HG02610 (cell line): ENCODE measurements around the gene RMND5B.
A peak's percentile ranks its signal among the peaks of the same experiment; 100 is the strongest.
"Not testable (repeated sequence)": the region's sequence is repeated elsewhere in the genome, so short reads cannot be mapped to it uniquely, and the experiment has no call there.

ENCODE experiments used
- ATAC-seq: cut with Tn5 transposase; IDR thresholded peaks from one replicate; pipeline ENCODE4 v1.9.1; 2021; ENCODE audit warnings: mild to moderate bottlenecking, moderate library complexity; ENCODE audit not compliant: unreplicated experiment

Gene RMND5B

DNA sequence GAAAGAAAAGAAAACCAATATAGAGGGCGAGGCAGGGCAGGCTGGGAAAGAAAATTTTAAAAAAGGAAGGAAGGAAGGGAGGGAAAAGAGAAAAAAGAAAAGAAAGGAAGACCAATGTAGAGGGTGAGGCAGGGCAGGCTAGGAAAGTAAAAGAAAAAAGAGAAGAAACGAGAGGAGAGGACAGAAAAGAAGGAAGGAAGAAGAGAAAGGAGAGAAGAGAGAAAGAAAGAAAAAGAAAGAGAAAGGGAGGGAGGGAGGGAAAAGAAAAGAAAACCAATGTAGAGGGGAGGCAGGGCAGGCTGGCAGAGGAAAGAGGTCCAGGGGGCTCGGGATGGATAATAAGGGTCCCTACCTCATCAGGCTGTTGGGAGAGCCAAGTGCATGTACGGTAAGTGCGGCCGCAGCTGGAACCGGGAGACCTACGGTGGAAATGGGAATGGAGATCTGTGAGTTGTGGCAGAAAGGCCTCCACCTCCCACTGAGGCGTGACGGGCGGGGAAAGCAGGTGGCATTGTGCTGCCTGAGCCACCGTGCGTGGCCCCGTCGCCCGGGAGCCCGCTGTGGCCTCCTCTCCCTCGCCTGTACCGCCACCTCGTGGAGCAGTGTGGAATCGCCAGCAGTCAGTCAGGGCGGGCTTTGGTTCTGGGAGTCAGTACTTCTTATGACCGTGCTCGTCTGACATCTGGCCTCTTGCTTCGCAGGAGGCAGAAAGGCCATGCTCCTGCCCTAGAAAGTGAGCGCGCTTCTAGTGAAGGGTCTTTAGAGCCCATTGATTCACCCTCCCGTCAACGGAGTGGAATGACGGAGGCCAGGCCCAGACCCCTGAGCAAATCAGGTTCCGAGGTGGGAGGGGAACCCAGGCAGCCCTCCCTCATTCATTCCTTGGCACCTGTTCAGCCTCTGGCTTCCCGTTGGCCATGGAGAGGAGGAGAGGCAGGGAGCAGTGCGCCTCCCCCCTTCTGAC lies 33.2 kb downstream of the RMND5B start:
- peak; percentile 61 for ATAC-seq

DNA sequence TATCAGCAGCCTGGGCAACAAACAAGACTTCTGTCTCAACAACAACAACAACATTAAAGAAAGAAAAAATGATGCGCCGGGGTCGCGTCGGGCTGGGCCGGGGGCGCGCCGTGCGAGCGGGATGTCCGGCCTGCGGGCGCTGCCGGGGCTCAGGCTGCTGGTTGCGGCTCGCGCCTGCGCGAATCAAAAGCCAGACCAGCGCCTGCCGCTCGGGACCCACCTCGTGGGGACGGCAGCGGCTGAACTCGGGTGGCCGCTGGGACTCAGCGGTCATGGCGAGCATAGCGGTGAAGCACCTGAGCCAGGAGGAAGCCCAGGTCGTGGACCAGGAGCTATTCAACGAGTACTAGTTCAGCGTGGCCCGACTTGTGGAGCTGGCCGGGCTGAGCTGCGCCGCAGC lies 34.8 kb downstream of the RMND5B start:
- no peak for ATAC-seq

DNA sequence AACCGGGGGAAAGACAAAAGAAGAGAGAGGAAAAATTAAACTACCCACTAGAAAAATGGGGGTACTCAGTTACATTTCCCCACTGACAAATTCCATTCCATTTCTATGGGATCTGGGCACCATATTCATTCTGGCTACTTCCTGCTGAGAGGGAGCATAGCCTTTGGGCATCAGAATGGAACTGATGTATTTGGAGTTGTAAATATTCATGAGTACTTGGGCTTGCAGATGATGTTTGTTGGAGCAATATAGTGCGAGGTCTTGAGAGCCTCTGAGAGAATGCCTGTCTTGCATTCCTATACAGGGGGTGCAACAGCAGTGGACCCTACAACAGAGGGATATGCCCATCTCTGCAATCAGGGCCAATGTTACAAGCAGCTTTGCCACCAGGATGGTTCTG lies 39.6 kb downstream of the RMND5B start:
- no peak for ATAC-seq

DNA sequence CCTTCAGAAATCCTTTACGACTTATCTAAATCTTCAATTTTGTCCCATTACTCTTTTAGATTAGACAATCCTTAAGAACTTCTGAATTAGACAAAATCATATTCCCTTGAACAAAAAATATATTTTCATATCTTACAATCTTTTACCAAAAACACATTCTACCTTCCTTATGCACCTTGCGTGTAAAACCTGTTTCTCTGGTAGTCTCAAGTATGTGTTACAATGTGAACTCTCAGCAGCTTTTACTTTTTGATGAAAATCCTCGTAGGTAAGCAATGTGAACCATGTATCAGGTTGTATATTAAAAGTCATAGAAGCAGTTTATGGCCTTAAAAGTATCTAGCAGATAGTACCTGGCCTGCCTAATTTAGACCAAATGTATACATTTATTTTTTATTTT lies 43.6 kb downstream of the RMND5B start:
- no peak for ATAC-seq

DNA sequence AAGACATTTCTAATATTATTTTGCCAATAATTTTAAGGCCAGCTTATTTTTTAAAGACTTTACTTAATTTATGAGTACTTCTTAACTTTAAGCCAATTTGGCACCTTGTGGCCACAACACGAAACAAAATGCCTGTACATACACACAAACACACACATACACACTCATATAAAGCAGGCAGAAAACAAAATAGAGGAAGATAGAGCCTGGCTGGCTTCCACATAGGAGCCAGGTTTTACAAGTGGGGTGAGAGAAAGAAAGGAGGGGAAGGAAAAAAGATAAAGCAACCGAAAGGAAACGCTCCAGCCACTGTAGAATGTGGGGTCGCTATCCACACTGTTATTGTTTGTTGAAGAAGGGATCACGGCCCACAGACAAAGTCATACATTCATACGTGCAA lies 46.0 kb downstream of the RMND5B start:
- ATAC-seq = no peak

DNA sequence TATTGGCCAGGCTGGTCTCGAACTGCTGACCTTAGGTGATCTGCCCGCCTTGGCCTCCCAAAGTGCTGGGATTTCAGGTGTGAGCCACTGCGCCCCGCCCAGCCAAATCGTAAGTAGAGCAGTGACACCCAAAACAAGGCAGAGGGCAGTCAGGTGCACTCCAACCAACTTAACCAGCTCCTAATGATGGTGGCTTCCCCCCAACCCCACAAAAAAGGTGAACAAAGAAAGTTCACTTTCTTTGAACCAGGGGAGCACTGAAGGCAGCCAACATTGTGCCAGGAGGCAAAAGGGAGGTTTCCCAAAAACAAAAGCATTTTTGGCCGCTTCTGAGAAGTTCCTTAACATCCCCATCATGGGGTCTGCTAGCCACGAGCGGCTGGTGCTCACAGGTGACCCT lies 46.8 kb downstream of the RMND5B start:
- ATAC-seq = no peak

DNA sequence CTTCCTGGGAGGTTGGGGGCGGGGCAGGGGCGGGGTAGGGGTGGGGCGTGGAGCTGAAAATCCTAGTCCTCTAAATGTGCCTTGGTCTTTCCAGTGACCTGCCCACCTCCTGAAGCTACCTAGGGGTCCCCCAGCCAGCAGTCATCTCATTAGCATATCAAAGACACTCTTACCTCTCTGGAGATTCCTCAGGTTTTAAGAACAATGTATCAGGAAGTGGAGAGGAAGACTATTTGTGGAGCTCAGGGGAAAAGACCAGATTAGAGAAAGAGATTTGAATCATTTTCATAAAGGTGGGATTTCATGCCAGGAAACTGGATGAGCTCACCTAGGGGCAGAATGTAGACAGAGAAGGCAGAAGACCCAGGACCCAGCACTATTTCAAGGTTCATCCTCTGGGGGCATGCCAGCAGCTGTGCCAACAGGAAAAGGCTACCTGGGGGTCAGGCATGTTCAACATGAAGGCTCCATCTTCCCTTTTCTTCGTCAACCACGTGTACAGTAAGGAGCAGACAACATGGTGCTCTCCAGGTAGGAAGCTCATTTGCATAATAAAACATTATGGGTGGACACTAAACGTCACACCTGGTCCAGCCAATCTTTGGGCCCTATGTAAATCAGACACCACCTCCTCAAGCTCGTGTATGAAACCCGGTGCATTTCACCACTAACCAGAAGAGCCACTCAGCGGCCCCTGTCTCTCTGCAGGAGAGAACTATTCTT lies 49.5 kb downstream of the RMND5B start:
- no peak for ATAC-seq

DNA sequence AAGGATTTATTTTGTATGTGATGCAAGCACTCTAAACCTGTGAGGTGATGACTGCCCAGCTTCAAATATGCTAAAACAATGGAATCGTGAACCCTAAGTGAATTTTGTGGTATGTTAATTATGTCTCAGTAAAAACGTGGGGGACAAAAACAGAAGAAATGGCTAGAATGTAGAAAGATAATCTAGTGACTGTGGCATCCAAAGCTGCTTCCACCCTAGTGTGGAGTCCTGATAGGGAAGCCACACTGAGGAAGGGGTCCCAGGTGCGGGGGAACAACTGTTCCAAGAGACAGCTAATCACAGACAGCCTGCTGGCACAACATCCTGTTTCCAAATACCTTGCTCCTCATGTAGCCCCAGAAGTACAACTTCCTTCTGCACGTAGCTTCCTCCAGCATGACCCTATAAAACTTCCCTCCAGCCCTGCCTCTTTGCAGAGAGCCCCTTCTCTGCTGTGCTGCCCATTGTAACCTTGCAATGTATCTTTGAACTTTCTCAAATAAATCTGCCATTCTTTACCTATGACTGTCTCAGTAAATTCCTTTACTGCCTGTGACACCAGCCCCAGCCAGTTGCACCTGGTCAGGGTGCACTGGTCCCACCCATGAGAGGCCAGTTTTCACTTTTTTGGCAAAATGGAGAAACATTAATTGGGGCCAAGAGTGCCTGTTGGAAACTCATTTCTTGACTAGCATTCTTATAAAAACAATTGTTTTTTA lies 51.5 kb downstream of the RMND5B start:
- ATAC-seq = no peak

DNA sequence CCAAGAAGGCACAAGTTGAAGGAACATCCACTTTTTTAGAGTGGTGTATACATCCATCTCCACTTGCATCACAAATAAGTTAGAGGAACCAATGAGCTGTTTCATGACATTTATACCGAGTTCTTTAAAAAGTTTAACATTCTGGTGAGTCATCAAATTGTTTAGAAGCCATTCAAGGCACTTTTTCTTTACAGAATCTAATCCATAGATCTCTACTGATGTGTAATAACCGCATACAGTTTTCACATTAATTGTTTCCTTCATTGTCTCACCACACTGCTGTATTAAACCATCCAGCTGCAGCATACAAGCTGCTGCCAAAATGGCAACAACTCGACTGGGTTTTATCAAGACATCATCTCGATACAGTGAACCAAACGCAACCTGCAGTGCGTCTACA lies 55.6 kb downstream of the RMND5B start:
- no peak for ATAC-seq

DNA sequence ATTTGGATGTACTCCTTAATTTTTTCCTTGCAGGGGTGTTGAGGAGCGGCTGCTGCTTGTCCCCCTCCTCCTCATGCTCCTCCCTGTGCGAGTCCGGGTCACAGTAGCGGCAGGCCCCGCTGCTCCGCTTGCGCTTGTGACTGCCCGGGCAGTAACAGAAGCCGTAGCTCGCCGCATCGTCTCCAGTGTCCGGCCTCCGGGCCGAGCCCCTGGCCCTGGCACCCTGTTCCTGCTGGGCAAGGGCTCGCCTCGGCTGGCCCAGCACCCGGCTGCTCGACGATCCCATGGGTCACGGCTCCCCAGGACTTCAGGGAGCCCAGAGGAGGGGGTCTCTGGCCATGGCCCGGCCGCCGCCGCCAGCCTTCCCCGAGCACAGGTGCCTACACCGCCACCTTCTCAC lies 56.2 kb downstream of the RMND5B start, which contains the start of gene GMCL2:
TSS of gene GMCL2 (minus strand) at position 358 of the 400 bp plus-strand sequence. CDS start at position 286, 72 bp downstream.
- ATAC-seq = no peak

DNA sequence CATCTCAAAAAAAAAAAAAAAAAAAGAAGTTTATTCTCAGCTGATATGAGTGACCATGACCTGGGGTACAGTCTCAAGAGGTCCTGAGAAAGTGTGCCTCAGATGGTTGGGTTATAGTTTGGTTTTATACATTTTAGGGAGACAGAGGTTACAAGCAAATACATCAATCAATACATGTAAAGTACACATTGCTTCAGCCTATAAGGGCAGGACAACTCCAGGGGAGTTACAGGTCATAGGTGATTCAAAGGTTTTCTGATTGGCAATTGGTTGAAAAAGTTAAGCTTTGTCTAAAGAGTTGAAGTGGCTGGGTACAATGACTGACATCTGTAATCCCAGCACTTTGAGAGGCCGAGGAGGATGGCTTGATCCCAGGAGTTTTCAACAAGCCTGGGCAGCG lies 58.6 kb downstream of the RMND5B start:
- ATAC-seq = no peak

DNA sequence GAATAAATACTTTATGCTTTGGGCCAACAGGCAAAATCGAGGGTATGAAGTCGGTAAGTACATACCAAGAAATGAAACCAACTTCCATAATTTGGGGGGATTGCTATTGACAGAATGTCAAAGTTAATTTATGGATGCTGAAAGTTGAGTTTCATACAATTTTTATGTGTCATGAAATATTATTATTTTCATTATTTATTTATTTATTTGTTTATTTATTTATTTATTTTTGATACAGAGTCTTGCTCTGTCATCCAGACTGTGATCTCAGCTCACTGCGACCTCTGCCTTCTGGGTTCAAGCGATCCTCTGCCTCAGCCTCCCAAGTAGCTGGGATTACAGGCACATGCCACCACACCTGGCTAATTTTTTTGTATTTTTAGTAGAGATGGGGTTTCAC lies 60.8 kb downstream of the RMND5B start:
- no peak for ATAC-seq

DNA sequence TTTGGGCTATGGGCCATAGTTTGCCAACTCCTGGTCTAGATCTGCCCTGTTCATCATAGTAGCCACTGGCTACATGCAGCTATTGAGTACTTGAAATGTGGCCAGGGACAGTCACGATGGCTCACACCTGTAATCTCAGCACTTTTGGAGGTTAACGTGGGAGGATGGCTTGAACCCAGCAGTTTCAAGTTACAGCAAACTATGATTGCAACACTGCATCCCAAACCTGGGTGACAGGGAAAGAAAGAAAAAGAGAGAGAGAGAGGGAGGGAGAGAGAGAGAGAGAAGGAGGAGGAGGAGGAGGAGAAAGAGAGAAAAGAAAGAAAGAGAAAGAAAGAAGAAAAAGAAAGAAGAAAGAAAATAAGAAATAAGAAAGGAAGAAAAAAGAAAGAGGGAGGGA lies 61.4 kb downstream of the RMND5B start:
- no peak for ATAC-seq

DNA sequence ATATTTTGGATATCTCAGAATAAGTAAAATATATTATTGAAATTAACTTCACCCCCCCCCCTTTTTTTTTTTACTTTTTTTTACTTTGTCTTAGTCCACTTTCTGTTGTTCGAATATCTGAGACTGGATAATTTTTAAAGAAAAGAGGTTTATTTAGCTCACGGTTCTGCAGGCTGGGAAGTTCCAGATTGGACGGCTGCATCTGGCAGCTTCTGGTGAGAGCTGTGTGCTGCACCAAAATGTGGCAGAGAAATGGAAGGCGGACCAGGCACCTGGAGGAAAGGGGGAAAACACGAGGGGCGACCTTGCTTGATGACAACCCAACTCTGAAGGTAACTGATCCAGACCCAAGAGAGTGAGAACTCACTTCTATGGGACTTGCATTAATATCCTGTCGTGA lies 62.0 kb downstream of the RMND5B start:
- no peak for ATAC-seq

DNA sequence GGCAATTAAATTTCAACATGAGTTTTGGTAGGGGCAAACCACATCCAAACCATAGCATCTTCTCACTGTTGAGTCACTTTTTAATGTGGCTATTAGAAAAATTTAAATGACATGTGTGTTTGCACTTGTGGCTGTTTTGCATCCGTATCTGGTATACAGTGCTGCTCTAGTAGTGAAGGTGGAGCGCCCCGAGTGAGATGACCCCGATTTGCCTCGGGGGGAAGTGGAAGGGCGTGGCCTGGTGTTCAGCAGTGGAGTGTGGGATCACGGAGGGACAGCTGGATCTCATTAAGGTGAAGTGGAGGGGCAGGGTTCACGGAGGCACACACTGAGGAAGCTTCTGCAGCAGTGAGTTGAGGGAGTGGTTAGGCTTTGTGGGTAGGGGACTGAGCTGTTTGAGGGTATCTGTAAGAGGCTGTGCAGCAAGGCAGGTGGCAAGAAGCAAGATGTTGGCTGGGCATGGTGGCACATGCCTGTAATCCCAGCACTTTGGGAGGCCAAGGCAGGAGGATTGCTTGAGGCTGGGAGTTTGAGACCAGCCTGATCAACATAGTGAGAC lies 62.5 kb downstream of the RMND5B start:
- ATAC-seq = no peak

DNA sequence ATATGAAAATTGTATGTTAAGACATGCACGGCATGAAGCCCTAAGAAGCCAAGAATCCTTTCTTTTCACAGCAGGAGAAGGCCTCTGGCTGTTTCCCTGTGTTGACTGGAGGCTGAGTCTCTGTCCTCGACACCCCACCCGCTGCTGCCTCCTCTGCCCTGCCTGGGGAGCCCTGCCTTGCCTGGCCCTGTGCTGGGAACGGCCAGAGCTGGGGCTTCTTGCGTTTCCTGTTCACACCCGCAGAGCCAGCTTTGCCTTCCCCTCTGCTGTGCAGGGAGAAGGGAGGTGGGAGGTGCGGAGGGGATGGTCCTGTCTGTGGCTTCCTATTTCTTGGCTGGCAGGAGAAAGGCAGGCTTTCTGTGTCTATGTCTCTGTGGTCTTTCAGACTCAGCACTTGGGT lies 63.2 kb downstream of the RMND5B start:
- no peak for ATAC-seq

DNA sequence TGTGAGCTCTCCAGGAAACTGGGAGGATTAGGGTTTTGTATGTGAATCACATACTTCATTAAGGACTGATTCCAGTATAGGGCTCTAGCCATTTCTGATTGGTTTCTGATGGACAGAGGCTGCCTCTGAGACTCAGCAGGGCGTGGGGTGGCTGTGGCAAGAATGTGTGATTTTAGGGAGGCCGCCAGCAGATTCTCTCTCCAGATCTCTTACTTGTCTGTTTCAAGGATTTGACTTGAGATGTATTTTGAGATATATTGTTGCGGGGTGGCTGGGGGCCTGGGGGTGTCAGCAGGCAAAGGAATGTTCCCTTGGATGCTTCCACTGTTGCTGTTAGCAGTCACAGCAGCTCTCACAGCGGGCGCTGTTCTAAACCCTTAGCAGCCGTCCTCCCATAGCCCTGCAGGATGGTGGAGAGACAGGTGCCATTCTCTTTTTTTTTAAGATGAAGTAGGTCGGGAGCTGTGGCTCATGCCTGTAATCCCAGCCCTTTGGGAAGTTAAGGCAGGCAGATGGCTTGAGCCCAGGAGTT lies 65.5 kb downstream of the RMND5B start:
- ATAC-seq = no peak

DNA sequence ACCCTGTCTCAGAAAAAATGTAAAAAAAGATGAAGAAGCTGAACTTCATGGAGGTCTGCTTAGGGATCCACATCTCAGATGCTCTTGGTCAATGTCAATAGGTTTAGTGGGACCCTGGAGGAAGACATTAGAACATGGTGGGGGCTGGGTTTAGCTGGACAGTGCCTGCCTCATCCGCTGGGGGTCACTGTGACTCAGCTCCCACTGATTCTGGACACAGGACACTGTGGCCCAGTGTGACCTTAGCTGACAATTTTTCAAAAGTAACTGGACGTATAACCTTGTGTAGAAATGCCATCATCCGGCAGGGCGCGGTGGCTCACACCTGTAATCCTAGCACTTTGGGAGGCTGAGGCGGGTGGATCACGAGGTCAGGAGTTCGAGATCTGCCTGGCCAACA lies 66.2 kb downstream of the RMND5B start:
- ATAC-seq = no peak

DNA sequence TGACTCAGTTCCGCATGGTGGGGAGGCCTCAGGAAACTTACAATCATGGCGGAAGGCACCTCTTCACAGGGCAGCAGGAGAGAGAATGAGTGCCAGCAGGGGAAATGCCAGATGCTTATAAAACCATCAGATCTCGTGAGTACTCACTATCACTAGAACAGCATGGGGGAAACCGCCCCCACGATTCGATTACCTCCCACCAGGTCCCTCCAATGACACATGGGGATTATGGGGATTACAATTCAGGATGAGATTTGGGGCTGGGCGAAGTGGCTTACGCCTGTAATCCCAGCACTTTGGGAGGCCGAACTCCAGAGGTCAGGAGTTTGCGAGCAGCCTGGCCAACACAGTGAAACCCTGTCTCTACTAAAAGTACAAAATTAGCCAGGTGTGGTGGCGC lies 67.3 kb downstream of the RMND5B start:
- ATAC-seq = not testable (repeated sequence)

DNA sequence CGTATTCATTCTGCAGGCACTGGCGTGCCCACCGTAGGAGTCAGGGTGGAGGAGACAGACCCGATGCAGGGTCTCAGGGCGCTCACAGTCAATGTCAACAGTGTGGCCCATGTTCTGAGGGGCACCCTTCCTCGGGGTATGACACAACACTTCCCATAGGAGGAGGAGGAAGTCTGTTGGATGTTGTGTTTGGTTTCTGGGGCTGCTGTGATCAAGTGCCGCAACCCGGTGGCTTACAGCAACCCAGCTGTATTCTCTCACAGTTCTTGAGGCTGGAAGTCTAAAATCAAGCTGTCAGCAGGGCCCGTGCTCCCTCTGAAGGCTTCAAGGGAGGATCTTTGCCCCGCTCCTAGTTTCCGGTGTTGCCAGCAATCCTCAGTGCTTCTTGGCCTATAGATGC lies 67.9 kb downstream of the RMND5B start:
- no peak for ATAC-seq
